ENCODE data around the gene QPCT. TPM values are rescaled to one million over a fixed set of nuclear protein-coding genes. Genes with fewer than 3 reads are reported as not detected.
"Not testable (repeated sequence)": the region's sequence is repeated elsewhere in the genome, so short reads cannot be mapped to it uniquely, and the experiment has no call there.

The QPCT gene
- polyA plus RNA-seq (2012; rRNA removed): 0.06 and 0.12 TPM in 2 replicates
- polyA plus RNA-seq (2012; cell fraction: cytosol; rRNA removed): 0.21 and 0.22 TPM in 2 replicates
- 0.09 and 0.36 TPM in 2 replicates for polyA plus RNA-seq (2012; cell fraction: nucleus; rRNA removed)

DNA sequence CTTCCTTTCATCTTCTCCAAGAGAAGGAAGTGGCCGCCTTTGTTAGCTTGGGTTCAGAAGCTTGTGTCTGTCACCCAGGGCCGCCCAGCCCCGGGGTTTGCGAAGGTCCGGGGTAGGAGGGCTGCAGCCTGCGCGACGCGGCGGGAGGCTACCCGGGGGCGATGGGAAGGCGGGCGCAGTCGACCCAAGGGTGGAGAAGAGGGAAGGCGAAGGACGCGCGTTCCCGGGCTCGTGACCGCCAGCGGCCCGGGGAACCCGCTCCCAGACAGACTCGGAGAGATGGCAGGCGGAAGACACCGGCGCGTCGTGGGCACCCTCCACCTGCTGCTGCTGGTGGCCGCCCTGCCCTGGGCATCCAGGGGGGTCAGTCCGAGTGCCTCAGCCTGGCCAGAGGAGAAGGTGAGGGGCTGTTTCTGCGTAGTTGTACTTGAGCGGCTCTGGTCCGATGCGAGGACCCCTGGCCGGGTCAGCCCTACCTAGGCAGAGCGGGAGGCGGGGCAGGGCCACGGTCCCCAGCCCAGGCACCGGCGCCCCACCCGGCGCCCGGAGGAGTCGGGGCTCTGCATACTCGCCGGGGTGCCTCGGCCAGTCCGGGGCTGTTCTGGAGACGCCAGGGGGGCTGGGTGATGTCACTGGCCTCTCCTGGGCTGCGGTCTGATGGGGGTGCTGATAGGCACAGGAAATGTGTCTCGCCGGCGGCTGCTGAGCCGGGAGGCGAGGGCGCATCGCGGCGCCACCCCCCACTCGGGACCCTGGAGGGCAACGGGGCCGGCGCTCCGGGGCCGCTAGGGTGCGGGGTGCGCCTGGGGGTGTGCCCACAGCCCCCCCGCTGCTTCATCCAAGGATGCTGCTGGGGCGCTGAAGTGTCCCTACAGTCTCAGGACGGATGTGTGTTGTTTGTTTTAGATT is at the start of gene QPCT:
TSS of gene QPCT (plus strand) at position 178 of the 909 bp plus-strand sequence. CDS start at position 280, 102 bp downstream.
- CTCF ChIA-PET: interaction anchor here (0.7 to 2.3 kb wide), 3 partner anchors 14 to 22 kb away, joined by 3 to 6 read pairs (median 3); no protein-coding TSS in a partner anchor

DNA sequence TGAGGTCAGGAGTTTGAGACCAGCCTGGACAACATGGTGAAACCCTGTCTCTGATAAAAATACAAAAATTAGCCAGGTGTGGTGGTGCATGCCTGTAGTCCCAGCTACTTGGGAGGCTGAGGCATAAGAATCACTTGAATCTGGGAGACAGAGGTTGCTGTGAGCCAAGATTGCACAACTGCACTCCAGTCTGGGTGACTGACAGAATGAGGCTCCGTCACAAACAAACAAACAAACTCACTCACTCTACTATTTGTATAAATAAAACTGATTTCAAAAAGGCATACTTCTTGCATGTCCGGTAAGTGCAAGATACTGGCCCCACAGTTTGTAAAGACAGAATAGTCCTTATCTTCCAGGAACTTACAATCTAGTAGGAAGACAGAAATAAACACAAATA is 49.6 kb upstream of the QPCT start:
- H3K9me3 ChIP-seq; POLR2A ChIA-PET; H3K9ac ChIP-seq; H3K4me3 ChIP-seq (ENCODE audit: low read depth in 2 of 2, low read length in 1 of 2); H3K4me2 ChIP-seq; H3K27ac ChIP-seq (ENCODE audit: low read depth in 2 of 2, low read length in 1 of 2); DNase-seq; H2AFZ ChIP-seq (ENCODE audit: low read depth); H3K9me2 ChIP-seq; H3F3A ChIP-seq (replicated peaks; ENCODE audit: insufficient read depth); H4K20me1 ChIP-seq (ENCODE audit: insufficient read depth); CTCF ChIA-PET; H3K27me3 ChIP-seq (ENCODE audit: insufficient read depth); H3K4me1 ChIP-seq (ENCODE audit: control insufficient read depth in 1 of 2, insufficient read depth in 2 of 2, low read depth in 1 of 2, low read length in 1 of 2): not testable (repeated sequence)
- Histone ChIP-seq H3K36me3 (replicated peaks in 1 of 2; ENCODE audit: control insufficient read depth in 1 of 2, insufficient read depth in 2 of 2, low read length in 1 of 2) (peaks cover 15 to 19% of the 10 kb centered on the region in 2 experiments), H3K79me2 (ENCODE audit: insufficient read depth) (peaks cover 69% of the 10 kb centered on the region)
- WGBS (ENCODE audit: low lambda C conversion rate): 96% methylated on average over 2 of the region's 2 CpGs

More for the DNA sequence above, at the start of gene QPCT:
- H3K4me1 ChIP-seq (ENCODE audit: control insufficient read depth in 1 of 2, insufficient read depth in 2 of 2, low read depth in 1 of 2, low read length in 1 of 2): peaks cover 8% of the 10 kb centered on the region in 2 experiments; a peak in 2 of 4 replicates
- peak within 1 kb of the TSS; percentile 36 to 39; a peak in 3 of 4 replicates for H3K27ac ChIP-seq (ENCODE audit: low read depth in 2 of 2, low read length in 1 of 2)
- H4K20me1 ChIP-seq (ENCODE audit: insufficient read depth): no peaks in the 10 kb centered on the region
- peaks cover 6% of the 10 kb centered on the region for H3F3A ChIP-seq (replicated peaks; ENCODE audit: insufficient read depth)
- H3K4me3 ChIP-seq (ENCODE audit: low read depth in 2 of 2, low read length in 1 of 2): peak within 1 kb of the TSS; percentile 35 to 43
- H3K9ac ChIP-seq: no peak within 1 kb of the TSS
- H3K36me3 ChIP-seq (replicated peaks in 1 of 2; ENCODE audit: control insufficient read depth in 1 of 2, insufficient read depth in 2 of 2, low read length in 1 of 2): no peaks in the 10 kb centered on the region
- DNase-seq: peak; percentile 88
- H3K9me3 ChIP-seq: no peaks in the 10 kb centered on the region
- TF ChIP-seq NFIC (IDR thresholded peaks at IDR 0.05; ENCODE audit: borderline replicate concordance): no peak
- peak; percentile 44; the same call in 1 of the 2 replicates for TF ChIP-seq GATA2 (CRISPR knock-in tag; IDR thresholded peaks at IDR 0.05)
- no peak for TF ChIP-seq TAF1 (IDR thresholded peaks at IDR 0.05; ENCODE audit: borderline replicate concordance, low read depth, low read length)
- TF ChIP-seq, protein P1, sequence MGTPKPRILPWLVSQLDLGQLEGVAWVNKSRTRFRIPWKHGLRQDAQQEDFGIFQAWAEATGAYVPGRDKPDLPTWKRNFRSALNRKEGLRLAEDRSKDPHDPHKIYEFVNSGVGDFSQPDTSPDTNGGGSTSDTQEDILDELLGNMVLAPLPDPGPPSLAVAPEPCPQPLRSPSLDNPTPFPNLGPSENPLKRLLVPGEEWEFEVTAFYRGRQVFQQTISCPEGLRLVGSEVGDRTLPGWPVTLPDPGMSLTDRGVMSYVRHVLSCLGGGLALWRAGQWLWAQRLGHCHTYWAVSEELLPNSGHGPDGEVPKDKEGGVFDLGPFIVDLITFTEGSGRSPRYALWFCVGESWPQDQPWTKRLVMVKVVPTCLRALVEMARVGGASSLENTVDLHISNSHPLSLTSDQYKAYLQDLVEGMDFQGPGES (IDR thresholded peaks at IDR 0.05; ENCODE audit: low read depth, low read length): no peak
- TF ChIP-seq TCF12 (IDR thresholded peaks at IDR 0.05): peak; percentile 34; the same call in 1 of the 2 replicates
- H3K9me2 ChIP-seq: no peaks in the 10 kb centered on the region
- WGBS (ENCODE audit: low lambda C conversion rate): 58% methylated on average over 37 of the region's 73 CpGs
- peak within 1 kb of the TSS; percentile 80 for H2AFZ ChIP-seq (ENCODE audit: low read depth)
- no peaks in the 10 kb centered on the region for H3K27me3 ChIP-seq (ENCODE audit: insufficient read depth)
- POLR2A ChIA-PET: no interaction called here
- H3K79me2 ChIP-seq (ENCODE audit: insufficient read depth): no peaks in the 10 kb centered on the region
- H3K4me2 ChIP-seq: peak within 1 kb of the TSS; percentile 54

DNA sequence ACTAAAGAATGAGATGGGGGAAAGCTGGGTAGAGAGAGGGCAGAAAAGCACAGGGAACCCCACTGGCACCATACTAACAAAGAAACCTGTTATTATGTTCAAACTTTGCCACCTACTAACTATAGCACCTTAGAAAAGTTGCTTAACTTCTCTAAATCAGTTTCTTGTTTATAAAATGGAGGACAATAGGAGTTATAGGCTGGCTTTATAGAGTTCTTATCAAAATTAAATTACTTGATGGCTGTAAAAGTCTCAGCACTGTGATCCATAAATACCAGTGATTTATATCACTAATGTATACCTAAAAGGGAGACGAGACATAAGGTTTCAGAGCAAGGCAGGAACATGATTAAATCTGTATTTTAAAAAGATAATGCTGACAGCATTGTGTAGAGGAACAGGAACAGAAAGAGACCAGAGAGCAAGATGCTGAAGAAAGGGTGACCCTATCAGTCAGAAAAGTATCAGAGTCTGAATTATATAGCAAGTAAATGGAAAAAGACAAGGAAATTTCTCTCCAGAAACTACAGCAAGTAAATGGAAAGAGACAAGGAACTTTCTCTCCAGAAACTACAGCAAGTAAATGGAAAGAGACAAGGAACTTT is 48.9 kb upstream of the QPCT start:
- Histone ChIP-seq H3K4me1 (ENCODE audit: control insufficient read depth in 1 of 2, insufficient read depth in 2 of 2, low read depth in 1 of 2, low read length in 1 of 2) (peaks cover 0 to 2% of the 10 kb centered on the region in 2 experiments; a peak in 1 of 4 replicates), H3K27me3 (ENCODE audit: insufficient read depth) (no peaks in the 10 kb centered on the region), H3K9me3 (no peaks in the 10 kb centered on the region), H3K79me2 (ENCODE audit: insufficient read depth) (peaks cover 76% of the 10 kb centered on the region), H3K9ac (no peak overlapping the region), H3K9me2 (no peaks in the 10 kb centered on the region), H3K4me2 (no peak overlapping the region), H2AFZ (ENCODE audit: low read depth) (no peak overlapping the region), H3K4me3 (ENCODE audit: low read depth in 2 of 2, low read length in 1 of 2) (no peak overlapping the region), H4K20me1 (ENCODE audit: insufficient read depth) (no peaks in the 10 kb centered on the region; the same call in 1 of the 2 replicates), H3K27ac (ENCODE audit: low read depth in 2 of 2, low read length in 1 of 2) (peak overlapping the region in 1 of 2 experiments; percentile 20; a peak in 1 of 4 replicates), H3K36me3 (replicated peaks in 1 of 2; ENCODE audit: control insufficient read depth in 1 of 2, insufficient read depth in 2 of 2, low read length in 1 of 2) (peaks cover 12% of the 10 kb centered on the region in 2 experiments), H3F3A (replicated peaks; ENCODE audit: insufficient read depth) (peaks cover 1% of the 10 kb centered on the region)
- ChIA-PET POLR2A (no interaction called here), CTCF (no interaction called here)
- WGBS (ENCODE audit: low lambda C conversion rate): 90% methylated on average over 1 of the region's 1 CpG
- DNase-seq: no peak
- TF ChIP-seq, protein P2, sequence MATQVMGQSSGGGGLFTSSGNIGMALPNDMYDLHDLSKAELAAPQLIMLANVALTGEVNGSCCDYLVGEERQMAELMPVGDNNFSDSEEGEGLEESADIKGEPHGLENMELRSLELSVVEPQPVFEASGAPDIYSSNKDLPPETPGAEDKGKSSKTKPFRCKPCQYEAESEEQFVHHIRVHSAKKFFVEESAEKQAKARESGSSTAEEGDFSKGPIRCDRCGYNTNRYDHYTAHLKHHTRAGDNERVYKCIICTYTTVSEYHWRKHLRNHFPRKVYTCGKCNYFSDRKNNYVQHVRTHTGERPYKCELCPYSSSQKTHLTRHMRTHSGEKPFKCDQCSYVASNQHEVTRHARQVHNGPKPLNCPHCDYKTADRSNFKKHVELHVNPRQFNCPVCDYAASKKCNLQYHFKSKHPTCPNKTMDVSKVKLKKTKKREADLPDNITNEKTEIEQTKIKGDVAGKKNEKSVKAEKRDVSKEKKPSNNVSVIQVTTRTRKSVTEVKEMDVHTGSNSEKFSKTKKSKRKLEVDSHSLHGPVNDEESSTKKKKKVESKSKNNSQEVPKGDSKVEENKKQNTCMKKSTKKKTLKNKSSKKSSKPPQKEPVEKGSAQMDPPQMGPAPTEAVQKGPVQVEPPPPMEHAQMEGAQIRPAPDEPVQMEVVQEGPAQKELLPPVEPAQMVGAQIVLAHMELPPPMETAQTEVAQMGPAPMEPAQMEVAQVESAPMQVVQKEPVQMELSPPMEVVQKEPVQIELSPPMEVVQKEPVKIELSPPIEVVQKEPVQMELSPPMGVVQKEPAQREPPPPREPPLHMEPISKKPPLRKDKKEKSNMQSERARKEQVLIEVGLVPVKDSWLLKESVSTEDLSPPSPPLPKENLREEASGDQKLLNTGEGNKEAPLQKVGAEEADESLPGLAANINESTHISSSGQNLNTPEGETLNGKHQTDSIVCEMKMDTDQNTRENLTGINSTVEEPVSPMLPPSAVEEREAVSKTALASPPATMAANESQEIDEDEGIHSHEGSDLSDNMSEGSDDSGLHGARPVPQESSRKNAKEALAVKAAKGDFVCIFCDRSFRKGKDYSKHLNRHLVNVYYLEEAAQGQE (IDR thresholded peaks at IDR 0.05; ENCODE audit: low read depth, low read length): no peak
- no peak for TF ChIP-seq ELF1 (IDR thresholded peaks at IDR 0.05)
- no peak for TF ChIP-seq RXRA (IDR thresholded peaks at IDR 0.05; ENCODE audit: borderline replicate concordance, low read depth)
- TF ChIP-seq NRF1 (IDR thresholded peaks at IDR 0.05; ENCODE audit: low read depth, low read length): no peak
- peak; percentile 40; the same call in 1 of the 2 replicates for TF ChIP-seq GATA2 (CRISPR knock-in tag; IDR thresholded peaks at IDR 0.05)
- TF ChIP-seq GABPA (IDR thresholded peaks at IDR 0.05; ENCODE audit: low read depth): no peak
- no peak for TF ChIP-seq FOXJ3 (CRISPR knock-in tag; IDR thresholded peaks at IDR 0.05)
- no peak for TF ChIP-seq RCOR1 (IDR thresholded peaks at IDR 0.05; ENCODE audit: low read length)

Data from SK-N-SH (cell line).